ENCODE measurements around the gene ILK.

DNA sequence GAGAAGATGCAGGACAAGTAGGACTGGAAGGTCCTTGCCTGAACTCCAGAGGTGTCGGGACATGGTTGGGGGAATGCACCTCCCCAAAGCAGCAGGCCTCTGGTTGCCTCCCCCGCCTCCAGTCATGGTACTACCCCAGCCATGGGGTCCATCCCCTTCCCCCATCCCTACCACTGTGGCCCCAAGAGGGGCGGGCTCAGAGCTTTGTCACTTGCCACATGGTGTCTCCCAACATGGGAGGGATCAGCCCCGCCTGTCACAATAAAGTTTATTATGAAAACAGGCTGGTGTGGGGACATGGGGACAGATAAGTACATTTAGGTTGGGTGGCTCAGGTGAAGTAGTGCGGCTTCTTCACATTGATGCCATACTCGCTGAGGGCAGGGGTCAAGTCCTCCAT, 7.0 kb downstream of the ILK start:
- TF ChIP-seq, protein P1, sequence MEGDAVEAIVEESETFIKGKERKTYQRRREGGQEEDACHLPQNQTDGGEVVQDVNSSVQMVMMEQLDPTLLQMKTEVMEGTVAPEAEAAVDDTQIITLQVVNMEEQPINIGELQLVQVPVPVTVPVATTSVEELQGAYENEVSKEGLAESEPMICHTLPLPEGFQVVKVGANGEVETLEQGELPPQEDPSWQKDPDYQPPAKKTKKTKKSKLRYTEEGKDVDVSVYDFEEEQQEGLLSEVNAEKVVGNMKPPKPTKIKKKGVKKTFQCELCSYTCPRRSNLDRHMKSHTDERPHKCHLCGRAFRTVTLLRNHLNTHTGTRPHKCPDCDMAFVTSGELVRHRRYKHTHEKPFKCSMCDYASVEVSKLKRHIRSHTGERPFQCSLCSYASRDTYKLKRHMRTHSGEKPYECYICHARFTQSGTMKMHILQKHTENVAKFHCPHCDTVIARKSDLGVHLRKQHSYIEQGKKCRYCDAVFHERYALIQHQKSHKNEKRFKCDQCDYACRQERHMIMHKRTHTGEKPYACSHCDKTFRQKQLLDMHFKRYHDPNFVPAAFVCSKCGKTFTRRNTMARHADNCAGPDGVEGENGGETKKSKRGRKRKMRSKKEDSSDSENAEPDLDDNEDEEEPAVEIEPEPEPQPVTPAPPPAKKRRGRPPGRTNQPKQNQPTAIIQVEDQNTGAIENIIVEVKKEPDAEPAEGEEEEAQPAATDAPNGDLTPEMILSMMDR (IDR thresholded peaks at IDR 0.05; ENCODE audit: insufficient read depth, low read length, poor library complexity, severe bottlenecking): no peak
- TF ChIP-seq EZH2phosphoT487 (conservative IDR thresholded peaks at IDR 0.05; ENCODE audit: low read length): no peak
